LNCAP (cell line): Measurements from ENCODE around the gene GPR146.

Source experiments
- CTCF ChIP-seq: fragments of 450-650 bp; IDR thresholded peaks from 2 replicates; pipeline ENCODE4 v1.5.1; 2017; ENCODE audit warnings: mild to moderate bottlenecking

The GPR146 gene

DNA sequence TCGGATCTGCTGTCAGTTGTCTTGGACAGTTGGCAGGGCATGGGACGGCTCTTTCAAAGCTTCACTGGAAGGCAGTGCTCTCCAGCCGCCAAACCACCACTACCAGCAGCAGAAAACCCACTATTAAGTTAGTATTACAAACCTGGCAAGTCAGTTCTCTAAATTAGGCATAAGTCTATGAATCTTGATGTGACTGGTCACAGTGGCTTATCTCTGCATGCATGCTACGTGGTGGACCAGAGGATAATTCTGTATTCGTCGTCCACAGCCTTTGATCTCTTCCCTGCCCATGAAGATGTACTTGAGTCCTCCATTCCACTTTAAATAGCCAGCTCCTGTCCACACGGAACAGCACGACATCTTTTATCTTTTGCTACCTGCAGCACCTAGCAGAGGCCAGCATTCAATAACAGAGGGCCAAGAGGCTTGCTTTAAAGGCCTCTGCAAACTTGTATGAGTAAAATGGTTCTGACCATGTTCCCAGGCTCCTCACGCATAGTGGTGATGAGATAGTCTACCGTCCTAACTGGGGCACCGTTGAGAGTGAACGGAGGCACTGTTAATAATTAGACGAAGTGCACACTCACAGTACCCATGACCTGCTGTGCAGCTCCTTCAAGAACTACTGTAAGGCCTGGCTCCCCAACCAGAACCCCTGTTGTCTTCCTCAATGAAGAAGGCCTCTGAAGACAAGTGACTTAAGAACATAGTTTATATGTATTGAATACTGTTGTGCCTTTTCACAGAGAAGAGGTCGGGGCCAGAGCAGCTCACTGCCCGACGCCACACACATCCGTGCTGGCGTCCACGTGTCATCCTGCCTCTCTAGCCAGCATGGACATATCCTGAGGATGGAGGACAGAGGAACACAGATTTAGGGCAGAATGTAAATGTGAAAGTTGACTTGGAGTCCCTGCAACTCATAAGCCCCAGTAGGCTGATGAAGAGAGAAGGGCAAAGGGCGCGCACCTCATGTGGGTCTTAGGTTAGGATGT lies 1.0 kb downstream of the GPR146 start:
- TF ChIP-seq CTCF: no peak

DNA sequence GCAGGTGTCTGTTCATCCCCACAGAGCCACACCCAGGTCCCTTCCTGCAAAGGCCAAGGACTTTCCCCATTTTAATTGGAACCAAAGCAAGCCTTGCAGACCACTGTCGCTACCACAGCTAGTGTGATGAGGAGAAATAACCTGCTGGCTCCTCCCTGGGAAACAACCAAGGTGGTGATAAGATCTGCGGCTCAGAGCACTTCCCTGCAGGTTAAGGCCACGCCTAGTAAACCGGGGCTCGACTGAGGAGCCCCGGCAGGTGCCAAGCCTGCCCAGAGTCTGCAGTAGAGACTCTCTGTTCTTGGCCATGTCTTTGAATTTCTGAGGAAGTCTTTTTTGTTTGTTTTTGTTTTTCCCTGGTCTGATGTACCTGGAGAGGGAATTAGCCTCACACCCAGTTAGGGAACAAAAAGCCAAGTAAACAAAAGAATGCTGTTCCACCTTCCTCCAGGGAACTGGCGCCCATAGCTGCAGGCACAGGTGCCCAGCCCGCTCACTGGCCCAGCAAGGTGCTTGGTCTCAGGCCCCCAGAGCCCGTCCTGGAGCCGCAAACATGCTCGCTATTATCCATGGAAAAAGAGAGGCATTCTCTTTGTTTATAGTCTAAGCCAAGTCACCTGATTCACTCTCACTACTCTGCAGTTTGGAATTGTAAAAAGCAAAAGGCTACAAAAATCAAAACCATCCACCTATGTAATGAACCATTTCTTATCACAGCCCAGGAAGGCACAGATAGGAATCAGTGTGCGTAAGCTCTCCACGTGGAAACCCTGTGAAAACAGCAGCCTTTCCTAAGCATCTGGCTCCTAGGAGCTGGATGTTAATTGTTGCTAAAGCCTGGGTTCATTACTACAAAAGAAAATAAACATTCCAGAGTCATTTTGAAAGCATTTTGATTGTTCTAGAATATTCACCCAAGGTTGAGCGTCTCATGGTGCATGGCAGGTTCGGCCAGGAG lies 2.7 kb downstream of the GPR146 start:
- TF ChIP-seq CTCF: no peak

DNA sequence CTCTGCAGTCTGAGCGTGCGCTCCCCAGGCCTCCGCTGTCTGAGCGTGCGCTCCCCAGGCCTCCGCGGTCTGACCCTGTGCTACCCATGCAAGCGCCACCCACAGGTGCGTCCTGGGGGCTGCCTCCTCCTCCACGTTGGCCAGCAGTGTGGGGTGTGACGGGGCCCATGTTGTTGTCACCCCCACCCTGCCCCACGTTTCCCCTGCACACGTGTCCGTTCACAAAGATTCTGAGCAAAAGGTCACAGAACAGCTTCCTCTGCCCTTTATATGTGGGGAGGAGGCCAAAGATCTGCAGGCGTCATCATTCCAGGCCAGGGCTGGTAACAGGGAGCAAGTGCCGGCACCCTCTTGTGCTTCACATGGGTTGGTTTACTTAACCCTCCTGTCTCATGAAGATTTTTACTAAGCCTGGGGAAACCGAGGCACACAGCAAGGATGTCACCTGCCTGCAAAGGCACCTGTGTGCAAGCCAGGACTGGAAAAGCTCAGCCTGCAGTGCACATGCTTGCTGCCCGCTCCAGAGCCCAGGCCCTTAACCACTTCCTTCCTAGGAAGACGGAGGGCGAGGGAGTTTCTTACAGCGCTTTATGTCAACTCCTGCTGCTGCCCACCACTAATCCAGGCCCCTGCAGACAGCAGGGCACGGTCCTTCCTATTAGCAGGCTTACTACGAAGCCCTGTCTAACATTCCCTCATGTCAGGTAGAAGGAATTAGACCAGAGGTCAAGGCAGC lies 4.8 kb downstream of the GPR146 start:
- no peak for TF ChIP-seq CTCF

DNA sequence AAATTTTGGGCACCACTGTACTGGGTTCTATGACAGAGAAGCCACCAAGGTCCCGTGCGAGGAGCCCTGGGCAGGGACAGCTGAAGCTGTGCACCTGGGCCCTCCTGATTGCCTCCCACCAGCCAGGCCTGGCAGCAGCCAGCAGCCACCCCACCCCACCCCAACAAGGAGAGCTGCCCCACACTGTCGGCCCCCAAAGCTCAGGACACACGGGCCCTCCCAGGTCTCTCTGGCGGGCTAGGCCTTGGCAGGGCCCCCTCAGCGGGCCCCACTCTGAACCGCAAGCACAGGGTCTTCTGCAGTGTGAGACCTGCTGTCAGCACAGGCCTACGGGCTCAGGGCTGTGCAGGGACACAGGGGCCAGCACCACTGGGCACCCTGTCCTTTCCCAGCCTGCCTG lies 5.5 kb downstream of the GPR146 start:
- no peak for TF ChIP-seq CTCF

- no peak for TF ChIP-seq CTCF
Measured at GRCh38 chr7:1050254-1050906, 6.0 kb downstream of the GPR146 start.

- TF ChIP-seq CTCF: no peak
Measured at GRCh38 chr7:1050956-1051690, 6.8 kb downstream of the GPR146 start.
